ENCODE measurements around the gene VKORC1L1. TPM values are rescaled to one million over a fixed set of nuclear protein-coding genes. Genes with fewer than 3 reads are reported as not detected.
"Not testable (repeated sequence)": the region's sequence is repeated elsewhere in the genome, so short reads cannot be mapped to it uniquely, and the experiment has no call there.

VKORC1L1 gene
- total RNA-seq, 2 donors from 2014 or later, result 25.2 to 26.4 TPM

DNA sequence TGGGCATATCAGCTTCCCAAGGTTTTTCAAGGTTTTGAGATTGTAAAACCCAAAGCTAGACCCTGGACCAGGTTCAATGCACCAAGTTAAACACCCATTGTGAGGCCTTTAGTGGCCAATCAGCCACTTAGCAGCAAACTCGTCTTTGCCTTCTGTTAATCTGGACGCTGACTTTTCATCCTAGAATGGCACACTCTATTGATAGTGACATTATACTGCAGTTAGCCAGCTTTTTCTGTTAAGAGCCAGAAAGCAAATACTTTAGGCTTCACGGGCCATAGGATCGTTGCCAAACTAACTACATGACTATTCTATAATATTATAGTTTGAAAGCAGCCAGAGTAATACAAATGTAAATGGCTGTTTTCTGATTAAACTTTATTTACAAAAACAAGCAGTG lies 51.3 kb downstream of the VKORC1L1 start:
- ATAC-seq, result no peak
- intact Hi-C loops (cut with DNase I, micrococcal nuclease), result no loop called here

GRCh38 chr7:65925040-65925439 lies 52.2 kb downstream of the VKORC1L1 start:
- DNase-seq, result no peak
- intact Hi-C loops (cut with DNase I, micrococcal nuclease), result no loop called here
- no peak for ATAC-seq

More for the DNA sequence above, 51.3 kb downstream of the VKORC1L1 start:
- no peak for DNase-seq

GRCh38 chr7:65926588-65926987 lies 53.7 kb downstream of the VKORC1L1 start:
- ATAC-seq (no peak), DNase-seq (no peak)
- intact Hi-C loops (cut with DNase I, micrococcal nuclease), result no loop called here

DNA sequence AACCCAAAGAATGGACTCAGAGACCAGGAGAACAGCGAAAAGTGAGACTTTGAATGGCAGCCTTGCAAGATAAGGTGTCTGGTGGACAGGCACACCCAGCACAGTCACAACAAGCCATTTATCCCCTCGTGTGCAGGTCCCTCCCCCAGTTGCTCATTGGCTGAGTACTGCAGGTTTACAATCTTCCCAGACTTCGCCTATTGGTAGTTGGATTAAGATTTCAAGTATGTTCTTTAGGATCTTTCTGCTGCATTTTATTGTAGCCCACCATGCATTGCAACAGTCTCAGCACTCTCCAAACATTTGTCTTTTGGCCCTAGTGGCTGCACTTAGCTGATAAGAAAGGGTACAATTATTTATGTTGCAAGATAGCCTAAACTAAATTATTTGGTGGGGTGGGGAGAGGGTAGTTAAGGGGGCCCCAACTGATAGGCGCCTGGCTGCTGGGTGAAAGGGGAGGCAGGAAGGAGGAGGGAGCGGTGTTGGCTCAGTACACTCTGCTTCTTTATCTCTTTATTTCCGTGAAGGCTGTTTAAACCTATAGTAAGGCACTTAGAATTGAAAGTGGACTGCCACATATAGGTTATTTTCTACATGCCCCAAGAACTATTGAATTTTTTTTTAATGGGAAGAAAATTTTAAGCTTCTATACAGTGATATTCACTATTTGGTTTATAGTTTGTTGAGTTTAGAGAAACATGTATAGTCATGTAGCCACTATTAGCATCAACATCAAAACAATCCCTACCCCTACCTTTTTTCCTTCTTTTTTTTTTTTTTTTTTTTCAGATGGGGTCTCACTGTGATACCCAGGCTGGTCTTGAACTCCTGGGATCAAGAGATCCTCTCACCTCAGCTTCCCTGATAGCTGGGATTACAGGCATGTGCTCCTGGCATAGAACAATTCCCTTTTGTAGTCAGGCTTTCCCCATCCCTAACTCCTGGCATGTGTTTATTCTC lies 54.9 kb downstream of the VKORC1L1 start:
- peak; percentile 89 for ATAC-seq
- intact Hi-C loops (cut with DNase I, micrococcal nuclease), result no loop called here
- DNase-seq, result peak; percentile 11 to 42

GRCh38 chr7:65931685-65932084 lies 58.8 kb downstream of the VKORC1L1 start:
- DNase-seq (no peak), ATAC-seq (no peak)
- intact Hi-C loops (cut with DNase I, micrococcal nuclease), result no loop called here

GRCh38 chr7:65937296-65937695 lies 64.4 kb downstream of the VKORC1L1 start:
- DNase-seq (no peak), ATAC-seq (no peak)
- intact Hi-C loops (cut with DNase I, micrococcal nuclease), result no loop called here

GRCh38 chr7:65938336-65938895 lies 65.5 kb downstream of the VKORC1L1 start:
- ATAC-seq, result no peak
- intact Hi-C loops (cut with DNase I, micrococcal nuclease), result no loop called here
- no peak for DNase-seq

DNA sequence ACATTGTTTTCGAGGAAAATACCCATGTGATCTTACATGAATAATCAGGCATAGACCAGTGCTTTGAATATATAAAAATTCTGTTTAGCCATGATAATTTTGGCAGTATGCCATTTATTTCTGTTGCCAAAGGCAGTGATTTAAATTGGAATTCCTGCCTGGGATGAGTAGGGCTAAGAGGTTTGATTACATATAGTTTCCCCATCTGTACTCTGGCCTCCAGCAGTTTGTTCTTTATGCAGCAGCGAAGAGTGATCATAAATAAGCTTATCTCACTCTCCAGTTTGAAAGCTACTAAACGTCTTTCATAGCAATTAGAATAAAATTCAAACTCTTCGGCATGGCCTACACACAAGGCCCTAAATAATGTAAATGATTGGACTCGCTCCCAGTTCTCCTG lies 72.9 kb downstream of the VKORC1L1 start:
- DNase-seq; intact Hi-C loops (cut with DNase I, micrococcal nuclease): not testable (repeated sequence)
- peak; percentile 91 for ATAC-seq

- intact Hi-C loops (cut with DNase I, micrococcal nuclease), result no loop called here
- DNase-seq (no peak), ATAC-seq (peak; percentile 50)
Measured at GRCh38 chr7:65946904-65947303, 74.0 kb downstream of the VKORC1L1 start.

GRCh38 chr7:65951837-65952578 lies 79.1 kb downstream of the VKORC1L1 start:
- intact Hi-C loops (cut with DNase I, micrococcal nuclease), result no loop called here
- ATAC-seq (no peak), DNase-seq (no peak)

- intact Hi-C loops (cut with DNase I, micrococcal nuclease), result no loop called here
- ATAC-seq (no peak), DNase-seq (no peak)
Measured at GRCh38 chr7:65953001-65953720, 80.3 kb downstream of the VKORC1L1 start.

DNA sequence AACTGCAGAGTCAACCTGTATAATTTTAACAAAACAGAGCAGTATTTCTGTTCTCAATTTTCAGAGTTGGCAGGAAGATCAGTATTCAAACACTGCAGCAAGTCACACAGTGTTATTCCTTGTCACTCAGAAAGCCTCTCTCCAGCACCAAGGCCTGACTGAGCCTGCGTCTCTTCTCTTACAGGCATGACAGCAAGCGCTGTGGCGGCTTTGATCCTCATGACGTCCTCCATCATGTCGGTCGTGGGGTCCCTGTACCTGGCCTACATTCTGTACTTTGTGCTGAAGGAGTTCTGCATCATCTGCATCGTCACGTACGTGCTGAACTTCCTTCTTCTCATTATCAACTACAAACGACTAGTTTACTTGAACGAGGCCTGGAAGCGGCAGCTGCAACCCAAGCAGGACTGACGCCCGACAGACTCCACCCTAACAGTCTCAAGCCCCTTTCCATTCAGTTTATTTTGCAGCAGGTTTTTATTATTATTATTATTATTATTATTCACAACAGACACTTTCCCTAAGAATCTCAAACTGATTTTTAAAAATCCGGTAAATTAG lies 81.1 kb downstream of the VKORC1L1 start:
- intact Hi-C loops (cut with DNase I, micrococcal nuclease), result no loop called here
- DNase-seq, result no peak
- no peak for ATAC-seq

GRCh38 chr7:65955718-65956117 lies 82.8 kb downstream of the VKORC1L1 start:
- ATAC-seq, result no peak
- intact Hi-C loops (cut with DNase I, micrococcal nuclease), result no loop called here
- no peak for DNase-seq

DNA sequence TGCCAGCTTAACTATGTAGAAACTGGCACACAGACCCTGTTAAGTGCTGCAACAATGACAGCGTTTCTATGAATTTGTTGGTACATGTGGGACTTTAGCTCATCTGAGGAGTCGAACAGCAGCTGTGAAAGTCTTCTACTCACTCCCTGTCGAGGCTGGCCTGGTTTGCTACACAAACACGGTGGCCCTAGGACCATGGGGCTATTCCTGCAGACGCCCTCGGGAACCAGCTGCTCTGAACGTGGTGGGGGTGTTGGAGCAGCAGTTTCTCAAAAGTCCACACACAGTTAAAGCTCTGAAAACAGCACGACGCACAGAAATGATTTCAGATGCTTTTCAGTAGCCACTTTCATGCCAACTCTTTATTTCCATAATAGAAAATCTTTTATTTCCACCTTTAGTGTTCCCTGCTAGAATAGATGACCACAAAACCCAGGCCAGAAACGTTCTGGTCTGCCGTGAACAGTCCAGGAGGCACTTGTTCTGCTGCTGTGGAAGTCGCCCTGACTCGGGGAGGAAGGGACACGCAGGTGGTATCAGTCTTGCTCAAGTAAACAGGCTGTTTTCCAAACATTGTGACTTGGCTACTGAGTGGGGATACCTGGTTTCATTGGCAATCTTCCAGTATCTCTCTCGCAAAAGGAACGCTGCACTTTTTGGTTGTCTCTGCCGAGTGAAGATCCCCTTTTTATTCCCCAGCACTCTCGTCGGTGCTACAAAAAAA lies 87.6 kb downstream of the VKORC1L1 start:
- intact Hi-C loops (cut with DNase I, micrococcal nuclease), result no loop called here
- ATAC-seq (no peak), DNase-seq (no peak)

- intact Hi-C loops (cut with DNase I, micrococcal nuclease), result no loop called here
- ATAC-seq (peak; percentile 14), DNase-seq (no peak)
Measured at GRCh38 chr7:65962033-65962432, 89.2 kb downstream of the VKORC1L1 start.

DNA sequence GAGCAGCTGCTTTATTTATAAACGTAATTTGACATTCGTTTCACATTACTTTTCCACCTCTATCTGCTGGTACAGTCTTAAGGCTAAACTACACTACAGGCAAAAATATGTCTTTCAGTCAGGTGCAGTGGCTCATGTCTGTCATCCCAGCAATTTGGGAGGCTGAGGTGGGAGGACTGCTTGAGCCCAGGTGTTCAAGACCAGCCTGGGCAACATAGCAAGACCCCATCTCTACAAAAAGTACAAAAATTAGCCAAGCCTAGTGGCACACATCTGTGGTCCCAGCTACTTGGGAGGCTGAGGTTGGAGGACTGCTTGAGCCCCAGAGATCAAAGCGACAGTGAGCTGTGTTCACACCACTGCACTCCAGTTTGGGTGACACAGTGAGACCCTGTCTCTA lies 91.8 kb downstream of the VKORC1L1 start:
- ATAC-seq; intact Hi-C loops (cut with DNase I, micrococcal nuclease); DNase-seq: not testable (repeated sequence)

DNA sequence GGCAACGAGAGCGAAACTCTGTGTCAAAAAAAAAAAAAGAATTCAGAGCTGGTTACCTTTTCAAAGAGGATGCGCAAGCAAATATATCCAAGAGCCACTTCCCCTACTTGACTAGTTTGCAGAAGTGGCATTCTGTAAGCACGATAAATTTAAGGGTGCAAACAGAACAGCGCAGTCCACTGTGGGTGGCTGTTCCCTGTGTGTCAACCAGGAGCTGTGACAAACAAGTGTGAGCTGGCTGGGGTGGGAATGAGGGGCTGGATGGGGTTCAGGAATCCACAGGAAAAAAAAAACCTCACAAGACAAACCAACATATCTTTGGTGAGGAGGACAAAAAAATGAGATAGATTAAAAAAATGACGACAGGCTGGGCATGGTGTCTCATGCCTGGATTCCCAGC lies 93.3 kb downstream of the VKORC1L1 start:
- DNase-seq (no peak), ATAC-seq (no peak)
- intact Hi-C loops (cut with DNase I, micrococcal nuclease), result no loop called here
